Rectal smooth muscle tissue (tissue), 1 donor: Measurements from ENCODE around the gene PFKL.

Experiments used
- H3K27ac ChIP-seq: one replicate; pipeline ENCODE4 v1.7.0; 2013; ENCODE audit warnings: low read depth, low read length, inconsistent platforms
- H3K27me3 ChIP-seq: one replicate; pipeline ENCODE4 v1.7.0; 2013; ENCODE audit warnings: low read length; ENCODE audit not compliant: control insufficient read depth, insufficient read depth
- H3K36me3 ChIP-seq: one replicate; pipeline ENCODE4 v1.7.0; 2013; ENCODE audit warnings: low read length; ENCODE audit not compliant: control insufficient read depth, insufficient read depth
- H3K4me1 ChIP-seq: one replicate; pipeline ENCODE4 v1.7.0; 2013; ENCODE audit warnings: low read length; ENCODE audit not compliant: control insufficient read depth, insufficient read depth
- H3K4me3 ChIP-seq: one replicate; pipeline ENCODE4 v1.7.0; 2013; ENCODE audit warnings: low read length
- H3K9ac ChIP-seq: one replicate; pipeline ENCODE4 v1.7.0; 2013; ENCODE audit warnings: low read length

Gene PFKL

GRCh38 chr21:44376606-44377005 lies 76.8 kb downstream of the PFKL start:
- Histone ChIP-seq H3K4me1 (no peaks in the 10 kb centered on the region), H3K4me3 (no peak overlapping the region), H3K36me3 (no peaks in the 10 kb centered on the region), H3K9ac (no peak overlapping the region), H3K27ac (no peak overlapping the region), H3K27me3 (no peaks in the 10 kb centered on the region)
